Liver (tissue), 9 donors: ENCODE data around the gene ELAC2. TPM values are rescaled to one million over a fixed set of nuclear protein-coding genes. Genes with fewer than 3 reads are reported as not detected.

Experiments used
- DNase-seq: peaks from one replicate; pipeline ENCODE4 v3.0.0-alpha.2; 2017; ENCODE audit warnings: low spot score
- H3K27ac ChIP-seq, 2 donors: one replicate each; pipeline ENCODE4 v1.7.0; 2013; ENCODE audit warnings: inconsistent platforms in 2 of 2, low read length in 2 of 2, control low read depth in 1 of 2, low read depth in 1 of 2, mild to moderate bottlenecking in 1 of 2
- H3K27me3 ChIP-seq, 4 donors: one replicate each; pipeline versions ENCODE4 v1.6.1 to v1.7.0; 2013; ENCODE audit warnings: low read length in 3 of 4, inconsistent platforms in 1 of 4, mild to moderate bottlenecking in 1 of 4, moderate library complexity in 1 of 4; ENCODE audit not compliant: control insufficient read depth in 4 of 4, insufficient read depth in 4 of 4
- H3K36me3 ChIP-seq, 4 donors: one replicate each; pipeline versions ENCODE4 v1.6.1 to v1.7.0; 2013; ENCODE audit warnings: low read length in 3 of 4, mild to moderate bottlenecking in 3 of 4, low read depth in 1 of 4, moderate library complexity in 1 of 4; ENCODE audit not compliant: control insufficient read depth in 4 of 4, insufficient read depth in 3 of 4
- H3K4me1 ChIP-seq, 4 donors: one replicate each; pipeline versions ENCODE4 v1.6.1 to v1.7.0; 2013; ENCODE audit warnings: low read length in 3 of 4, mild to moderate bottlenecking in 3 of 4, moderate library complexity in 1 of 4; ENCODE audit not compliant: control insufficient read depth in 4 of 4, insufficient read depth in 4 of 4
- H3K4me3 ChIP-seq, 3 donors: one replicate each; pipeline versions ENCODE4 v1.6.1 to v1.7.0; 2013; ENCODE audit warnings: low read length in 3 of 3, control low read depth in 1 of 3, low read depth in 1 of 3, mild to moderate bottlenecking in 1 of 3
- H3K9ac ChIP-seq, 2 donors: one replicate each; pipeline ENCODE4 v1.7.0; 2013; ENCODE audit warnings: low read length in 2 of 2, mild to moderate bottlenecking in 2 of 2, moderate library complexity in 2 of 2, control low read depth in 1 of 2, low read depth in 1 of 2
- H3K9me3 ChIP-seq, 4 donors: one replicate each; pipeline versions ENCODE4 v1.6.1 to v1.7.0; 2013; ENCODE audit warnings: low read length in 3 of 4; ENCODE audit not compliant: control insufficient read depth in 4 of 4
- ATF3 ChIP-seq: IDR thresholded peaks from 2 replicates; pipeline ENCODE4 v1.6.1; 2016; ENCODE audit warnings: antibody characterized with exemption
- CTCF ChIP-seq: fragments of 150-350 bp; IDR thresholded peaks from 2 replicates; pipeline ENCODE4 v1.5.1; 2017; ENCODE audit warnings: improper control_type of control experiment, low read depth, low read length; ENCODE audit not compliant: missing input control
- FOXA1 ChIP-seq: IDR thresholded peaks from 2 replicates; pipeline ENCODE4 v1.6.1; 2016; ENCODE audit warnings: antibody characterized with exemption
- FOXA2 ChIP-seq: IDR thresholded peaks from 2 replicates; pipeline ENCODE4 v1.6.1; 2016; ENCODE audit warnings: antibody characterized with exemption
- GABPA ChIP-seq, 2 donors: IDR thresholded peaks in 1 of 2; conservative IDR thresholded peaks in 1 of 2; 2 replicates each; pipeline ENCODE4 v1.6.1; 2016; ENCODE audit warnings: antibody characterized with exemption in 2 of 2, mild to moderate bottlenecking in 1 of 2, moderate library complexity in 1 of 2
- HNF4A ChIP-seq, 2 donors: conservative IDR thresholded peaks; 2 replicates each; pipeline ENCODE4 v1.6.1; 2016; ENCODE audit warnings: antibody characterized with exemption in 2 of 2, mild to moderate bottlenecking in 2 of 2
- MAX ChIP-seq: IDR thresholded peaks from 2 replicates; pipeline ENCODE4 v1.6.1; 2016; ENCODE audit warnings: antibody characterized with exemption
- RAD21 ChIP-seq, 2 donors: IDR thresholded peaks; 2 replicates each; pipeline ENCODE4 v1.6.1; 2016; ENCODE audit warnings: antibody characterized with exemption in 2 of 2, mild to moderate bottlenecking in 2 of 2
- RXRA ChIP-seq, 2 donors: IDR thresholded peaks; 2 replicates each; pipeline ENCODE4 v1.6.1; 2017 to 2018; ENCODE audit warnings: antibody characterized with exemption in 2 of 2, mild to moderate bottlenecking in 1 of 2
- TAF1 ChIP-seq: conservative IDR thresholded peaks from 2 replicates; pipeline ENCODE4 v1.6.1; 2016; ENCODE audit warnings: antibody characterized with exemption, mild to moderate bottlenecking
- ZBTB33 ChIP-seq: IDR thresholded peaks from 2 replicates; pipeline ENCODE4 v1.6.1; 2016; ENCODE audit warnings: antibody characterized with exemption
- WGBS: extraction: QIAGEN DNeasy Blood & Tissue Kit; methylation state at CpG from one replicate; pipeline ENCODE4 v1.1.7; 2013; 5-methylcytosine and 5-hydroxymethylcytosine counted together
- polyA plus RNA-seq, 2 donors: library from polyadenylated mRNA; stranded (reverse) in 1 of 2; unstranded in 1 of 2; fragments of 200-250 nt in 1 of 2; fragments of >200 nt in 1 of 2; fragmentation: Nextera tagmentation in 1 of 2; extraction: Ambion mirVana in 1 of 2; gene quantifications; one replicate each; pipeline versions ENCODE4 v1.2.1 to v1.2.3, GENCODE V29; 2013 to 2015
- total RNA-seq, 2 donors: library from RNA; depleted of rRNA; stranded (reverse); fragments of >200 nt; gene quantifications; one replicate each; pipeline ENCODE4 v1.2.3, GENCODE V29; 2014
- donor health status: healthy.
- donor health status: healthy.
- donor health status: healthy.
- donor health status: healthy.
- donor health status: healthy.

ELAC2 gene
- total and polyA plus RNA-seq, 4 donors: 26.5 to 54.1 (median 36.2) TPM

GRCh38 chr17:12966413-12966812 lies 51.4 kb downstream of the ELAC2 start:
- Histone ChIP-seq H3K4me3 (no peak overlapping the region), H3K27me3 (no peaks in the 10 kb centered on the region), H3K9me3 (no peaks in the 10 kb centered on the region), H3K9ac (no peak overlapping the region), H3K36me3 (no peaks in the 10 kb centered on the region), H3K27ac (no peak overlapping the region), H3K4me1 (peaks cover 0 to 12% (median 8%) of the 10 kb centered on the region in 4 donors)
- whole genome bisulfite sequencing: 67% methylated on average over 5 of the region's 5 CpGs
- no peak for DNase-seq
- no peak for TF ChIP-seq MAX
- peak in 1 of 2 donors; percentile 31 for TF ChIP-seq RXRA (IDR thresholded peaks at IDR 0.05)

GRCh38 chr17:12965988-12966387 lies 51.8 kb downstream of the ELAC2 start:
- DNase-seq: no peak
- Histone ChIP-seq H3K36me3 (no peaks in the 10 kb centered on the region), H3K4me1 (peaks cover 0 to 12% (median 8%) of the 10 kb centered on the region in 4 donors), H3K9ac (no peak overlapping the region), H3K4me3 (no peak overlapping the region), H3K27ac (no peak overlapping the region), H3K9me3 (no peaks in the 10 kb centered on the region), H3K27me3 (no peaks in the 10 kb centered on the region)
- 83% methylated on average over 3 of the region's 3 CpGs for WGBS
- TF ChIP-seq ATF3 (no peak), FOXA2 (no peak), HNF4A (conservative IDR thresholded peaks at IDR 0.05) (no peak), RAD21 (IDR thresholded peaks at IDR 0.05) (no peak)

- no peaks in the 10 kb centered on the region for H3K27me3 ChIP-seq
- no peak overlapping the region for H3K4me3 ChIP-seq
- peaks cover 0 to 12% (median 8%) of the 10 kb centered on the region in 4 donors for H3K4me1 ChIP-seq
- no peaks in the 10 kb centered on the region for H3K9me3 ChIP-seq
- no peaks in the 10 kb centered on the region for H3K36me3 ChIP-seq
- TF ChIP-seq TAF1: no peak
- TF ChIP-seq FOXA2: no peak
- no peak for TF ChIP-seq ZBTB33
- TF ChIP-seq FOXA1: no peak
- no peak for TF ChIP-seq CTCF
- no peak for TF ChIP-seq GABPA (IDR thresholded peaks at IDR 0.05 in 1 of 2, conservative IDR thresholded peaks at IDR 0.05 in 1 of 2)
- 82% methylated on average over 10 of the region's 10 CpGs for WGBS
- H3K27ac ChIP-seq: no peak overlapping the region
- no peak overlapping the region for H3K9ac ChIP-seq
- DNase-seq: no peak
Measured at GRCh38 chr17:12964840-12965239, 53.0 kb downstream of the ELAC2 start.
